NCI-H2171 (cell line): Measurements from ENCODE around the gene SMIM21.

Experiments
- DNase-seq: peaks from one replicate; lab custom pipeline; 2025; lab: John Stamatoyannopoulos, UW

The SMIM21 gene

GRCh38 chr18:75422341-75422910, 5.1 kb downstream of the SMIM21 start:
- no peak for DNase-seq

- no peak for DNase-seq
Observed at GRCh38 chr18:75421656-75422055, 5.8 kb downstream of the SMIM21 start.

- DNase-seq: peak; percentile 40
Observed at GRCh38 chr18:75418293-75419005, 9.1 kb downstream of the SMIM21 start.

DNA sequence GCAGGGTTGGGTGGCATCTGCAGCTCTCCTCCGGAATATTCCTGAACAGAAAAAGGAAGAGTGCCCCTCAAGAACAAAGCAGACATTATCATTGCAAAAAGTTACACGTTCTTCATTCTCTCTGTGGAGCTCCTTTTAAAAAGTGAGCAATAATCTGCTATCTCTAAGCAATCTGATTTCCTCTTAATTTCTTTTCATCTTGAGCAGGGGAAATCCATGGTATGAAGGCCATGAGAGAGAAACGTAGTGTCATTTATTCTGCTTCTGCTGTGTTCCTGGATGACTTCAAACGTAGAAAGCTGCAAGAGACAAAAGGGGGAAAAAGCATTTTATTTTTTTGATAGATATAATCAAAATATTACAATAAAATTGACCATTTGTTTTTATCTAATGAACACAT, 16.9 kb downstream of the SMIM21 start:
- no peak for DNase-seq

DNA sequence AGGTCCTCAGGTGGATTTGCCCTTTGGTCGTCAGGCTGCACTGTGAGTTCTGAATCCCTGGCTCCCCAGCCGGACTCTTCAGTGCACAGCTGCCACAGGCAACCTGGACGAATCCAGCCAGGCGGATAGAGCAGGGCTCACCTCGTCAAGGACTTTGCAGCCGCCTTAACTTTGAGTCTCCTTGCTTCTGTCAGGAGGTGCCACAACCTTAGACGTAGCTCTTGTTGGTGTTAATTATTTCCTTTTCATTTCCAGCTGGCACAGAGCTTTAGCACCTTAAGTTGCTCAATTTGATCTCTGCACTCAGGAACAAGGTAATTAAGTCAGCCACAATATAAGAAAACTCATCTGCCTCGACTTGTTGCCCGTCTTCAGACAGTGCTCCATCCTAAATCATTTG, 17.7 kb downstream of the SMIM21 start:
- DNase-seq: no peak

DNA sequence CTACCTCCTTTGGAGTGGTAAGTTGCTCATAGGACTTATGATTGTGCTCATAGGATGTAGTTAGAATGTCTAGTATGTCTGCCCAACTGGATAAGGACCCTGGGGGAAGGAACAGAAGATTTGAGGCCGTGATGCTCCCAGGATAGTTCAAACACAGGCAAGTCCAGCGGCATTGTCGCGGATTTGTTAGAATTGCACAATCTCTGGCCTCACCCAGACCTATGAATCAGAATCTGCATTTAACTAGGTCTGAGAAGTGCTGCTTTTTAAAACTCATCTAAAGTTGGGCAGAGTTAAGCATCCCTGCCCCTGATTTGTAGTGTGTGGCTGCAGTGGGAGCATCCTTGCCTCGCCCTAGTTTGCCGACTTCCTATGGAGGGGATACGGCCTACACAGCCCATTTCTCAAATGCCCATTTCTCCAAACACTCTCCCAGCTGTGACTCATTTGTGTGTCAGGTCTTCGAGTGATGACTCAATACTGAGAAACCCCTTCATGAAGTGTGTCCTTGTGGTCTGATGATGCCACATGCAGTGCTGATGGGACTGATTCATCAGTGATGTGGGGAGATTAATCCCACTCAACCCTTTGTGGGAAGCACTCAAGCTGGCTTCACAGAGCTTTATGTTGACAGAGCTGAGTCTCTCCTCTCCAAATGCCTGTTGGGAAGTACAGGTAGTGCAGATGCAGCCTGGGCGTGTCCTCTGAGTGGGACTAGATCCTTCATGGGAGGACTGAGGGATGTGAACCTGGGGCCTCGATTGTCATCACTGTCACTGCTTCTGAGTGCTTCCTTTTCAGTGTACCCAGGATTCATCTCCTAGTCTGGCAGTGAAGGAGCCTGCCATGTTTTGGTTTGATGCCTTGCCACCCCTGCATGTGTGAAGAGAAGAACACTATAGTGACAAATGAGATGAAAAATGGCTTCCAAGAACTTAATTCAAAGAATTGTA, 18.7 kb downstream of the SMIM21 start:
- no peak for DNase-seq

DNA sequence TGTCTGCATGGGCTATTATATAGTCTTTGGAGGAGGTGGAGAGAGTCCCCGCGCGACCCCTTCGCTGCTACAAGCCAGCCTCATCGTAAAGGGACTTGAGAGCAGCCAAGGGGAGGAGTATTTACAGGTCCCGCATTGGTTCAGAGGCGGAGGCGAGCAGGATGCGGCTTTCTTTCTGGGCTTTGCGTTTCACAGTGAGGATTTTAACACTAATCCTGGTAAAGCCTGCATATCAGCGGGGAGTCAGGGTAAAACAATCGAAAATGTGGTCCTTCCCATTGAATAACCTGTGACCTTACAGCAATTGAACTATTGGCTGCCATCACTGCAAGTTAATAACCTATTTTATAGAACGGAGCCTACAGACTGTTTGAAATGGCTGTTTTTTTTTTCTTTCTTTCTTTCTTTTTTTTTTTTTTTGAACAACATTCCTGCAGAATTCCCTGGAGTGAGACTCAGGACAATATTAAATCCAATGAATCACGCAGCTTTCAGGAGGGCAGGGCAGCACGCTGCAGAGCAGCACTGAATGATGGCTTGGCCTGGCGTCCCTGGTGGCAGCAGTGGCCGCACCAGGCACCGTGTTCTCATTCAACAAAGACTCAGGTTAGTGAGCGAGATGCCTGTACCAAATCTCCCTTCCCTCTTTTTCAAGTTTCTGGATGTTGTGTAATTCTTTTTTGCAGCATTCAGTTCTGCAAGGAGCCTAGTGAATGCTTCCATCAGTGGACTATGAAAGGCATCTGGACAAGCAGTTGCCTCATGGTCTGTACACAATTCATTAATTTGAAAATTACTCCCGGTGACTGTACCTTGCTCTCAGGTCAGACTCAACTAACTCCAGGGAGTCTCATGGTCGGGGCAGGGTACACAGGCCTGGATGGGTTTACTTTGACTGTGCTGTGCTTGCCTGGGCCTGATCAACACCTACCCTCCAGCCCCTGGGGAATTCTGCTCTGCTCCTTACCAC, 19.8 kb downstream of the SMIM21 start:
- DNase-seq: no peak

GRCh38 chr18:75406491-75407445, 20.7 kb downstream of the SMIM21 start:
- no peak for DNase-seq

GRCh38 chr18:75405351-75405750, 22.2 kb downstream of the SMIM21 start:
- no peak for DNase-seq

- DNase-seq: peak; percentile 37
Observed at GRCh38 chr18:75400366-75400765, 27.1 kb downstream of the SMIM21 start.

GRCh38 chr18:75395137-75395536, 32.4 kb downstream of the SMIM21 start:
- DNase-seq: no peak

GRCh38 chr18:75393721-75394120, 33.8 kb downstream of the SMIM21 start:
- DNase-seq: no peak

GRCh38 chr18:75392226-75392578, 35.3 kb downstream of the SMIM21 start:
- no peak for DNase-seq

- no peak for DNase-seq
Observed at GRCh38 chr18:75391279-75392225, 36.0 kb downstream of the SMIM21 start.

GRCh38 chr18:75390854-75391253, 36.6 kb downstream of the SMIM21 start:
- no peak for DNase-seq

DNA sequence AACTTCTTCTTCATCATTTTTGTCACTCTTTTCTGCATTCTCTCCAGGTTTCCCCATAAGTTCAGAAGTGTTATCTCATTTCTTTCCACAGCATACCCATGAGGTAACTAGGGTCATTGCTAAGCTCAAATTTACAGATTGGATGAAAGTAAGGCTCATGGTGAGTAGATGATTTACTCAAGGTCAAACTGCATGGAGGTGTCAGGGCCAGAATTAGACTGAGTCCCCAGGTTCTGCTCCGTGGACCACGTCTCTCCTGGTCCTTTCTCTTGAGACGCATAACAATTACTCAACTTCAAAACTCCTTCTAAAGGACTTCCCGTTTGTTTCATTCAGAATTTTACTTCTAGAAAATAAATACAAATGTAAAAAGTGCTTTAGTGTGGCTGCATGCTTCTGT, 43.4 kb downstream of the SMIM21 start:
- no peak for DNase-seq

DNA sequence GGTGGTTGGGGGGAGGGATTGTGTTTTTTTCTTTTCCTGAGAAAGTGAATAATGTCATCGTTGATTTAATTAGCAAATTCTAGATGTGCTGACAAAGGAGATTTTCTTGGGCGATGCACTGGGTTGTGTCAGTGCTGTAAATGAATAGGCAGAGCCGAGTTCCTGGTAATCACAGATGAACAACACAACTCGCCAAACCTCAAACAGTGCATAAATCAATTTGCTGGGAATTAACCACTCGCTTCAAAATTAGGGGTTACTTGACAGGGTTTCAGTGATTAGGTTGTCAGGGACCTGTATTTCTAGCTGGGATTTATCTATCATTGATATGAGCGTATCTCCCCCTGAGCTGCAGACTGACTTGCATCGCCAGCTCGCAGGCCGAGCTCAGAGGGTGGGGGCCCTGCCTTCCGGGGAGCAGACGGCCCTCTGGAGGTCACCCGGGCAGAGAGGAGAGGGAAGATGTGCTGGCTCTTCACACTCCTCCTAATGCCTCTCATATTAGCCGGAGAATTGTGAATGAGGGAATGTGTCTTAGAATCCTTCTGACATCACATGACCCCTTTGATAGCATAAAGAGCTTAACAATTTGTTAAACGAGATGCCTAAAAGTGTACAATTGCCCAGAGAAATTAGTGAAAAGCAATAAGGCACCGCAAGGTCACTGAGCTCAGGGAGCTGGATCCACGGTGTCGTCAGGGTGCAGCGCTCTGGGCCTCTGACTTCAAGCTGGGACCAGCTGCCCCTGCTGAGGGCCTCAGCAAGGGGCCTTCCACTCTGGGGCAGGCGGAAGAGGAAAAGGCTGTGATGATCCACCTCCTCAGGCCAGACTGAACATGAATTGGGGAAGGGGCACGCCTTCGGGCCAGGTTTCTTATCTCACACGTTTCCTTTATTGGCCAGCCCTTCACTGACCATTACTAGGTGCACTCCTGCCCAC, 48.9 kb downstream of the SMIM21 start:
- no peak for DNase-seq

DNA sequence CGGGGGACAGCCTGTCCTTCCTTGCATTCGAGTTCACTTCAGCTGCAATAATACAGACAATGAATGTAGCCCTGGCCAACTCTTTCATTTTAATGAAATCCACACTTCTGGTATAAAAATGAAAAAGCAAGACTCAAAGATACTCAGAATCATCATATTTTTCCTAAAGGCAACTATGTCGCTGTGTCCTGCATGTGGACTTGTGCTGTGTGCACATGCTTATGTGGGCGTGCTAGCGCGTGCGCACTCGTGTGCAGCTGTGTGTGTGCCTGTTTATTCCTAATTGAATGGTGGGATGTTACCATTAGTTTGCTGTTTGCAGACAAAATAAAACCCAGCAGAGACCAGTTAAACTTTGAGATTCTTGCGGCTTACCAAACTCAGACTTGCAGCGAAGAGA, 49.6 kb downstream of the SMIM21 start:
- no peak for DNase-seq
